HG02885 (cell line): ENCODE results near the gene ENDOG.

Source experiments
- ATAC-seq: cut with Tn5 transposase; IDR thresholded peaks from one replicate; pipeline ENCODE4 v1.9.1; 2021; ENCODE audit warnings: mild to moderate bottlenecking; ENCODE audit not compliant: unreplicated experiment, poor library complexity

The ENDOG gene

GRCh38 chr9:128798896-128799295, 19.4 kb upstream of the ENDOG start:
- ATAC-seq, result no peak

GRCh38 chr9:128800061-128800460, 18.2 kb upstream of the ENDOG start:
- no peak for ATAC-seq

DNA sequence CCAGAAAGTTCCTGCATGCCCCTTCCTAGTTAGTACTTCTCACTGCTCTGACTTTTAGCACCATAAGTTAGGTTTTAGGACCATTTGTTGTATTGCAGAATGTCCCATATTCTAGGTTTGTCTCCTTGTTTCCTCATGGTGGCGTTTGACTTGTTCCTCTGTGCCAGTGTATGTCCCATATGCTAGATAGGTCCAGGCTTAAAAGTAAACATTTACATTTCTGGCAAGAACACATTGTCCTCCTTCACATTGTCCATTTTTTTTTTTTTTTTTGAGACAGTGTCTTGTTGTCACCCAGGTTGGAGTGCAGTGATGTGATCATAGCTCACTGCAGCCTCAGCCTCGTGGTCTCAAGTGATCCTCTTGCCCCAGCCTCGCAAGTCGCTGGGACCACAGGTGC, 15.8 kb upstream of the ENDOG start:
- no peak for ATAC-seq

DNA sequence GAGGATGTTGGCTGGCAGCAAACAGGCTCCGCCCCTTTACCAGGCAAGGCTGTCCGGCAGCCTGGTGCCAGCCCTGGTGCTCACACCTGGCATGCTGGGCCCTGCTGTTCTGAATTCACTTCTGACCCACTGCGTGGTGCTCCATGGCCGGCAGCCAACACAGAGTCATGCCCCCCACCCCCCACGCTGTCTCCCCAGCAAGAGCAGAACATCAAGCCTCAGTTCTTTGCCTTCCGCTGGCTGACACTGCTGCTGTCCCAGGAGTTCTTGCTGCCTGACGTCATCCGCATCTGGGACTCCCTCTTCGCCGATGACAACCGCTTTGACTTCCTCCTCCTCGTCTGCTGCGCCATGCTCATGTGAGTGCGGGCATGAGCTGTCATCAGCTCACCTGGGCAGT, 12.6 kb upstream of the ENDOG start:
- ATAC-seq, result no peak

DNA sequence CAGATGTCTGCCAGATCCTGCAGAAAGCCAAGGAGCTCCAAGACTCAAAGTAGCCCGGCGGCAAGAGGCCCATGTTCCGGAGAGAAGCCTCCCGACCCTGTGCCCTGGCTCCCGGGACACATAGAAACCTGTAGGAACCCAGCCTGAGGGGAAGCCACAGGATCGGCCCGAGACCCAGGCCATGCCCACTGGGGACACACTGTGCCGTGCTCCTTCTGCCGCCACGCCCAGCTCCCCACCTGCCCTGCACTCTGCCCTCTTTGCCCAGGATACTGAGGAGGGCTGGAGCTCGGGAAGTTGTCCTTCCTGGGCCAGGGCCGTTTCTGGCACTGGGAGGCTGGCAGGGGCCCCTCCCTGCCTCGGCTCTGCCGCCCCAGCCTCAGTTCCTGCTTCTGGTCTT, 10.5 kb upstream of the ENDOG start:
- ATAC-seq, result no peak

DNA sequence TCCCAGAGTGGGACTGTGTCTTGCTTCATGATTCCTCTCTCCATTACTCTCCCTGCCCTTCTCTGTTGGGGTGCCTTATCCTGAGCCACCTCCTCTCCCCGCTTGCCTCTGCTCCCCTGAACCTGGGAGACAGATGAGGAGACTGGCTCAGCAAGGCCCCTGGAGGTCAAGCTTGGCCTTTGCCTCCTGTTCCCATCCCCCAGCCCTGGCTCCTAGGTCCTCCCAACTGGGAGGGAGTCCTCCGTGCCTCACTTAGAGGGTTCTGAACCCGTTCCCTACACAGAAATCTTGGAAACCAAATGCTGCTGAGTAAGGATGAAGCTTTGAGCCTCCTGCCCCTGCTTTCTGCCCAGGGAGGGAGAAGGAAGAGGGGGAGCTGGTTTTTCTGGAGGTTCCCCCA, 9.8 kb upstream of the ENDOG start:
- no peak for ATAC-seq

- no peak for ATAC-seq
Measured at GRCh38 chr9:128809036-128809599, 9.2 kb upstream of the ENDOG start.

GRCh38 chr9:128809831-128810230, 8.5 kb upstream of the ENDOG start:
- ATAC-seq, result no peak

DNA sequence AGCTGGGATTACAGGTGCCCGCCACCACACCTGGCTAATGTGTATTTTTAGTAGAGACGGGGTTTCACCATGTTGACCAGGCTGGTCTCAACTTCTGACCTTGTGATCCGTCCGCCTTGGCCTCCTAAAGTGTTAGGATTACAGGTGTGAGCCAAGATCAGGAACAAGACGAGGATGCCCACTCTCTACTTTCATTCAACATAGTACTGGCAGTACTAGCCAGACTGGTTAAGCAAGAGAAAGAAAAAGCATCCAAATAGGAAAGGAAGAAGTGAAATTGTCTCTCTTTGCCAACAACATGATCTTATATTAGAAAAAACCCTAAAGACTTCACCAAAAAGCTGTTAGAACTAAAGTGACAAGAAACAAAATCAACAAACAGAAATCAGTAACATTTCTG, 7.4 kb upstream of the ENDOG start:
- ATAC-seq, result no peak

DNA sequence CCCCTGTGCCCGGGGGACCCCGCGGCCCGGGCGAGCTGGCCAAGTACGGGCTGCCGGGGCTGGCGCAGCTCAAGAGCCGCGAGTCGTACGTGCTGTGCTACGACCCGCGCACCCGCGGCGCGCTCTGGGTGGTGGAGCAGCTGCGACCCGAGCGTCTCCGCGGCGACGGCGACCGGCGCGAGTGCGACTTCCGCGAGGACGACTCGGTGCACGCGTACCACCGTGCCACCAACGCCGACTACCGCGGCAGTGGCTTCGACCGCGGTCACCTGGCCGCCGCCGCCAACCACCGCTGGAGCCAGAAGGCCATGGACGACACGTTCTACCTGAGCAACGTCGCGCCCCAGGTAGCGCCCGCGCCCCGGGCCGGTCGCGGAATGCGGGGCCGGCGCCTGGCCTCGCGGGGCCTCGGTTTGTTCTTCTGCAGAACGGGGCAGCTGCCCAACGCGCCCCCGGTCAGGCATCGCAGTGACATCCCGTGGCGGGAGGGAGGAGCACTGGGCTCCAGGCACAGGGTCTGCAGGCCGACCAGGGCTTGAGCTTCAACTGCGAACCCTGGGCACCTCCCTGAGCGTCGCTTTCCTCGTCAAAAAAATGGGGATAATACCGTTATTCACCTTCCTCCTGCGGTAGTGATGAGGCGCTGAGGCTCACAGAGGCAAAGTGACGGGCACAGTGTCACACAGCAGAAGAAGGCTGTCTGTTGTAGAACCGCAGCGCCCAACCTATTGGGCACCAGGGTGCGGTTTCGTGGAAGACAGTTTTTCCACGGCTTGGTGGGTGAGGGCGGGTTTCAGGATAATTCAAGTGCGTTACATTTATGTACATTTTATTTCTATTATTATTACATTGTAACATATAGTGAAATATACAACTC, 777 bp downstream of the ENDOG start:
- ATAC-seq, result peak; percentile 30

DNA sequence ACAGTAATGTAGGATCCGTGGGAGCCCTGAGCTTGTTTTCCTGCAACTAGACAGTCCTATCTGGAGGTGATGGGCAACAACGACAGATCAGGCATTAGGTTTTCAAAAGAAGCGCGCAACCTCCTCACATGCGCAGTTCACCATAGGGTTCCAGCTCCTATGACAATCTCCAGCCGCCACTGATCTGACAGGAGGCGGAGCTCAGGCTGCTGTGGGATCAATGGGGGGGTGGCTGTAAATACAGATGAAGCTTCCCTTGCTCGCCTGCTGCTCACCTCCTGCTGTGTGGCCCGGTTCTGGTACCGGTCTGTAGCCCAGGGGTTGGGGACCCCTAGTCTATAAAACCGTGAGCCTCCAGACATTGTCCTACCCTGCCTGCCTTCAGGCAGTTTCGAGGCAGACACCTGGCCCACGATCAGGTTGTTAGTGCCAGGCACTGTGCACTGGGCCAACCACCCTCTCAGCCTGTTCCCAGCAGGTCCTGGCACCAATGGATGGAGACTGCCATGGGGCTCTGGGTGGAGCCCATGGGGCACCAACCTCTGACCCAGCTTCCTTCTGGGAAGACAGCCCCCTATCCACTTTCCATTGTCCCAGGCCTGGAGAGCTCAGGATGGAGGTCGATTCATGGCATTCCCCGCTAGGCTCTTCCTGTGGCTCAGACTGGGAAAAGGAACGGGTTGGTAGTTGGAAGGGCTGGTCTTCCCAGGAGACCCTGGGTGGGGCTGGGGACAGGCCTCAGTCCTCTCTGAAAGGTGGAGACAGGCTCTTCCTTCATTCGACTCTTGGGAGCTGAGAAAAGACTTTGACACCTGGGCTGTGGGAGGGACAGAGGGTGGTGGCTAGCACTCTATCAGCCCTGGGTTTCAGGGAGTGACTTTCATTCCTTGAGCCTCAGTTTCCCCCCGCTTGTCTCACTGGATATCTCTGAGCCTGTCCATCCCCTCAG, 1.7 kb downstream of the ENDOG start:
- no peak for ATAC-seq

DNA sequence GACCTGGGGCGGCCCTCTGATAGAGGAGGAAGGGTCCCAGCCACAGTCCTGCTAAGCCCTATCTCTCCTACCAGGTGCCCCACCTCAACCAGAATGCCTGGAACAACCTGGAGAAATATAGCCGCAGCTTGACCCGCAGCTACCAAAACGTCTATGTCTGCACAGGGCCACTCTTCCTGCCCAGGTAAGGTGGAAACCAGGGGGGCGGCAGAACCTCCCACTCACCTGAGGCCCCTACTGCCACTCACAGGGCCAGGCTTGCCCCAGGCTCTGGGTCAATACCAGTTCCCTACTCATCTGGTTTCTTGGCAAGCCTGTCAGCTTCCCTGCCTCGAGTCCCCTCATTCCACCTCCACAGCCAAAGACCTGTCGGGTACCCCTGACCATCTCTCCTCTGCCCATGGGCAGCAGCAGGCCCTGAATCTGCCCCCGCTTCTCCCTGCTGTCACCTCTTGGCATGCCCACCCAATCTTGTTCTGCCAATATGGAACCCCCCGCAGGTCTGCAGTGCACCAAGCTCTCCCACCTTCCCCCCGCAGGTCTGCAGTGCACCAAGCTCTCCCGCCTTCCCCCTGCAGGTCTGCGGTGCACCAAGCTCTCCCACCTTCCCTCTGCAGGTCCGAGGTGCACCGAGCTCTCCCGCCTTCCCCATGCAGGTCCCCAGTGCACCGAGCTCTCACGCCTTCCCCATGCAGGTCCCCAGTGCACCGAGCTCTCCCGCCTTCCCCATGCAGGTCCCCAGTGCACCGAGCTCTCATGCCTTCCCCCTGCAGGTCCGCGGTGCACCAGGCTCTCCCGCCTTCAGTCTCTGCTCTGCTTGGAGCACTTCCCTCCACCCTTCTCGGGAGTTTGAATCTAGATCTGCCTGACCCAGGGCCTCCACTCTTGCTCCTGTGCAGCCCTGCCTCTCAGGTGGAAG, 2.6 kb downstream of the ENDOG start:
- no peak for ATAC-seq

GRCh38 chr9:128821584-128822406, 3.5 kb downstream of the ENDOG start:
- no peak for ATAC-seq

GRCh38 chr9:128822407-128823042, 4.2 kb downstream of the ENDOG start:
- ATAC-seq, result no peak

- ATAC-seq, result no peak
Measured at GRCh38 chr9:128823362-128823902, 5.1 kb downstream of the ENDOG start.

DNA sequence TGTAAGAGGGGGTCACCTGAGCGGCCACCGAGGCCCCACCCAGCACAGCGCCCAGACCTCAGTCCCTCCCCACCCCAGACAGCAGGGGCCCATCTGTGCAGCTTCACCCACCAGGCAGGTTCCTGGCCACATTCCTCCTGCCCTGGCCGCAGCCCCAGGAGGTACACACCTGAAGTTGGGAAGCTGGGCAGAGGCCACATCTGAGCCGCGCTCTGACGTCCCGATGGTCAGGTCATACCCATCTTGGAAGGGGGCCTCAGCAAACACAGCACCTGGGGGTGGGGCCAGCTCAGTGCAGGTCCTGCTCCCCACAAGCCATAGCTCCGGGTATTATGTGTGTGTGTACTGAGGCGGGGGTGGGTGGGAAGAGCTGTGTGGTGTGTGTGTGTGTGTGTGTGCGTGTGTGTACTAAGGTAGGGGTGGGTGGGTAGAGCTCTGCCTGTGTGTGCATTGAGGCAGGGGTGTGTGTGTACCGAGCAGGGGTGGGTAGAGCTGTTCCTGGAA, 5.7 kb downstream of the ENDOG start:
- no peak for ATAC-seq

DNA sequence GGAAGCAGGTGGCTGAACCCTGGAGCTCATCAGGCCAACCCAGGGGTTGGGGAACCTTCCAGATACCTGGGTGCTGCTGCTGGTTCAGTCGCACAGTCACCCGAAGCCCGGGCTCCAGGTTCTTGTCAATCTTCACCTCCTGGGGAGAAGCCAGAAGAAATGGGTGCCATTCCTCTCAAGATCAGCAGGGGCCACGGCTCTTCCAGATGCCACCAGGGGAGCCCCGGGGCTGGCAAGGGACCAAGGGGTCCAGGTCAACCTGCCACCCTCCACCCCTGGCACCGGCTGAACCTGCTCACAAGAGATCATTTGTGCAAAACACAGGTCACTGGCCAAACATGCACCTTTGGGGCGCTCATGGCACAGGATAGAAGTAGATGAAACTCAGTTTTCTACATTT, 6.6 kb downstream of the ENDOG start:
- no peak for ATAC-seq
